DOHH2 (cell line): ENCODE measurements around the gene ITGA3.

Experiments
- H3F3A ChIP-seq: fragments of 200-600 bp; sonication (generic), shearing (Covaris generic); 2 replicates; pipeline ENCODE4 v1.6.0; 2016; ENCODE audit warnings: antibody characterized with exemption, mild to moderate bottlenecking; ENCODE audit not compliant: control insufficient read depth, insufficient read depth
- H3K27ac ChIP-seq: fragments of 200-600 bp; sonication (generic); 2 replicates; pipeline ENCODE4 v1.5.1; 2014; ENCODE audit warnings: low read depth, mild to moderate bottlenecking, low read length, moderate library complexity
- H3K27me3 ChIP-seq: fragments of 200-600 bp; sonication (generic); 2 replicates; pipeline ENCODE4 v1.6.1; 2014; ENCODE audit warnings: mild to moderate bottlenecking, low read length, mixed read lengths; ENCODE audit not compliant: control insufficient read depth
- H3K36me3 ChIP-seq: fragments of 200-600 bp; sonication (generic); 2 replicates; pipeline ENCODE4 v1.6.1; 2014; ENCODE audit warnings: mild to moderate bottlenecking, low read length, moderate library complexity, mixed read lengths; ENCODE audit not compliant: control insufficient read depth
- H3K4me1 ChIP-seq: fragments of 200-600 bp; sonication (generic); 2 replicates; pipeline ENCODE4 v1.6.1; 2014; ENCODE audit warnings: mild to moderate bottlenecking, low read length, mixed read lengths; ENCODE audit not compliant: control insufficient read depth
- H3K4me2 ChIP-seq: fragments of 200-600 bp; sonication (generic); 2 replicates; pipeline ENCODE4 v1.6.0; 2014; ENCODE audit warnings: mild to moderate bottlenecking, low read length, moderate library complexity
- H3K4me3 ChIP-seq: fragments of 200-600 bp; sonication (generic); 2 replicates; pipeline ENCODE4 v1.5.1; 2014; ENCODE audit warnings: mild to moderate bottlenecking, low read length, mixed read lengths
- H3K79me2 ChIP-seq: fragments of 200-600 bp; sonication (generic); 2 replicates; pipeline ENCODE4 v1.6.1; 2014; ENCODE audit warnings: mild to moderate bottlenecking, low read length, mixed read lengths; ENCODE audit not compliant: control insufficient read depth
- H3K9me2 ChIP-seq: fragments of 200-600 bp; sonication (generic); replicated peaks from 2 replicates; pipeline ENCODE4 v1.6.1; 2014; ENCODE audit warnings: mild to moderate bottlenecking, low read length, mixed read lengths; ENCODE audit not compliant: control insufficient read depth
- H3K9me3 ChIP-seq: fragments of 200-600 bp; sonication (generic); 2 replicates; pipeline ENCODE4 v1.6.1; 2014; ENCODE audit warnings: antibody characterized with exemption, low read length, mixed read lengths; ENCODE audit not compliant: control insufficient read depth, insufficient read depth
- H4K20me1 ChIP-seq: fragments of 200-600 bp; sonication (generic); 2 replicates; pipeline ENCODE4 v1.6.0; 2014; ENCODE audit warnings: low read depth, mild to moderate bottlenecking, antibody characterized with exemption, low read length, moderate library complexity; ENCODE audit not compliant: control insufficient read depth, insufficient read depth
- CTCF ChIP-seq: fragments of 200-600 bp; sonication (generic); IDR thresholded peaks from one replicate; pipeline ENCODE4 v1.5.1; 2014; ENCODE audit warnings: antibody characterized with exemption, mild to moderate bottlenecking, low read depth, low read length; ENCODE audit not compliant: poor library complexity, severe bottlenecking
- EZH2phosphoT487 ChIP-seq: fragments of 200-600 bp; sonication (generic); IDR thresholded peaks from 2 replicates; pipeline ENCODE4 v1.6.1; 2017; ENCODE audit warnings: borderline replicate concordance, mild to moderate bottlenecking, antibody characterized with exemption, low read length, moderate library complexity, mixed read lengths

Gene ITGA3

DNA sequence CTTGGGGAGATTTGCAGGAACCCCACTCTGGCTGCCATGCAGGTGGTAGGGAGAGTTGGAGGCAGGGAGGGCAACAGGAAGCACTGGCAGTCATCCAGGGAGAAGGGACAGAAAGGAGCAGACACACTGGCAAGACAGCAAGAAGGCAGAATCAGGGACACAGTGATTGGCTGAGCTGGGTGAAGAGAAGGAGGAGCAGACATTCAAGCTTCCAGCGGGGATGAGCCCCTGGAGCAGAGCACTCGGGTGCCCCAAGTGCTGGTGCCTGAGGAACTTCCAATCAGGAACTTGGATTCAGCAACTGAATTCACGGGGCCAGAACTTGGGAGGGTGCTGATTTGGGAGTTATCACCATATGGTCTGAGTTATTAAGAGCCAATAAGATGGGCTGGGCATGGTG is 6.3 kb upstream of the ITGA3 start:
- H3F3A ChIP-seq: no peaks in the 10 kb centered on the region
- H3K36me3 ChIP-seq: no peaks in the 10 kb centered on the region
- no peaks in the 10 kb centered on the region for H3K9me2 ChIP-seq
- TF ChIP-seq EZH2phosphoT487 (no peak), CTCF (no peak)
- peaks cover 4% of the 10 kb centered on the region for H3K27me3 ChIP-seq
- no peaks in the 10 kb centered on the region for H3K79me2 ChIP-seq
- no peaks in the 10 kb centered on the region for H4K20me1 ChIP-seq
- no peak overlapping the region for H3K27ac ChIP-seq
- no peak overlapping the region for H3K4me3 ChIP-seq
- no peaks in the 10 kb centered on the region for H3K9me3 ChIP-seq
- no peaks in the 10 kb centered on the region for H3K4me1 ChIP-seq
- H3K4me2 ChIP-seq: no peak overlapping the region

GRCh38 chr17:50050431-50051032 is 5.4 kb upstream of the ITGA3 start:
- Histone ChIP-seq H3K9me2 (no peaks in the 10 kb centered on the region), H3K4me1 (peaks cover 6% of the 10 kb centered on the region), H3K4me2 (no peak overlapping the region), H3K79me2 (no peaks in the 10 kb centered on the region), H4K20me1 (no peaks in the 10 kb centered on the region), H3K4me3 (no peak overlapping the region), H3K36me3 (no peaks in the 10 kb centered on the region), H3K27me3 (peaks cover 10% of the 10 kb centered on the region), H3K9me3 (no peaks in the 10 kb centered on the region), H3K27ac (no peak overlapping the region), H3F3A (no peaks in the 10 kb centered on the region)
- TF ChIP-seq CTCF (peak; percentile 47), EZH2phosphoT487 (no peak)

DNA sequence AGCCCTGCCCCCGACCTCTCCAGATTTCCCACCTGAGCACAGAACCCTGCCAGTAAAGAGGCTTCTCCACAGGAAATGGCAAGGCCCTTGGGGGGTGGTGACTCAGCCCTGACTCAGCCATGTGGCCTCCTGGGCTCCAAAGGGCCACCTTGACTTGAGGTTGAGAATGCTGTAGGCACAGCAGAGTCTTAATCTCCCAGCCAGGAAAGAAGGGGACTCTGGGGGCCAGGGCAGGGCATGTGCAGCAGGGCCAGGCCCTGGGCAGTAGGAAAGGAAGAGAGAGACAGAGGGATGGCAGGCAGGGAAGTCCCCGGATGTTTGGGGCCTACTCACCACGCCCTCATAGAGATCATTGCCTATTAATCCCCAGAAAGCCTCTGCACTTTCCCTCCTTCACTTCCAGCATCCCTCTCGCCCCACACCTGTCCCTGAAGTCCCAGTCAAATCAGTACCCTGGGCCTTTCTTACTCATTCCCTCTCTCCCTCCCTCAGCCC is 4.8 kb upstream of the ITGA3 start:
- Histone ChIP-seq H3K36me3 (no peaks in the 10 kb centered on the region), H3F3A (no peaks in the 10 kb centered on the region), H4K20me1 (no peaks in the 10 kb centered on the region), H3K9me3 (no peaks in the 10 kb centered on the region), H3K79me2 (no peaks in the 10 kb centered on the region), H3K4me2 (no peak overlapping the region), H3K27ac (no peak overlapping the region), H3K4me1 (peaks cover 7% of the 10 kb centered on the region), H3K9me2 (no peaks in the 10 kb centered on the region), H3K4me3 (no peak overlapping the region), H3K27me3 (peaks cover 10% of the 10 kb centered on the region)
- no peak for TF ChIP-seq CTCF
- no peak for TF ChIP-seq EZH2phosphoT487
